MM.1S (cell line): ENCODE results near the gene JMJD6.
A peak's percentile ranks its signal among the peaks of the same experiment; 100 is the strongest.

ENCODE experiments used
- DNase-seq: peaks from one replicate; pipeline ENCODE4 v3.0.0-alpha.2; 2015
- H2AFZ ChIP-seq: fragments of 300-600 bp; sonication (generic); 2 replicates; pipeline ENCODE4 v1.6.0; 2016; ENCODE audit warnings: antibody characterized with exemption, low read length
- H3F3A ChIP-seq: fragments of 300-600 bp; sonication (generic); 2 replicates; pipeline ENCODE4 v1.6.1; 2016; ENCODE audit warnings: mild to moderate bottlenecking, antibody characterized with exemption, low read length, moderate library complexity, mixed read lengths; ENCODE audit not compliant: insufficient read depth
- H3K27ac ChIP-seq: fragments of 300-600 bp; sonication (generic); 2 replicates; pipeline ENCODE4 v1.5.1; 2016; ENCODE audit warnings: mild to moderate bottlenecking, low read length
- H3K27me3 ChIP-seq: fragments of 300-600 bp; sonication (generic); replicated peaks from 2 replicates; pipeline ENCODE4 v1.6.0; 2016; ENCODE audit warnings: low read length; ENCODE audit not compliant: insufficient read depth
- H3K36me3 ChIP-seq: fragments of 300-600 bp; sonication (generic); replicated peaks from 2 replicates; pipeline ENCODE4 v1.6.1; 2016; ENCODE audit warnings: mild to moderate bottlenecking, low read length, mixed read lengths; ENCODE audit not compliant: insufficient read depth
- H3K4me1 ChIP-seq: fragments of 300-600 bp; sonication (generic); 2 replicates; pipeline ENCODE4 v1.6.1; 2016; ENCODE audit warnings: low read length, mixed read lengths
- H3K4me2 ChIP-seq: fragments of 300-600 bp; sonication (generic); 2 replicates; pipeline ENCODE4 v1.6.0; 2016; ENCODE audit warnings: low read depth, low read length
- H3K4me3 ChIP-seq: fragments of 300-600 bp; sonication (generic); 2 replicates; pipeline ENCODE4 v1.5.1; 2016; ENCODE audit warnings: low read length, mixed read lengths
- H3K79me2 ChIP-seq: fragments of 300-600 bp; sonication (generic); 2 replicates; pipeline ENCODE4 v1.6.1; 2016; ENCODE audit warnings: mixed run types, low read length, mixed read lengths
- H3K9ac ChIP-seq: fragments of 300-600 bp; sonication (generic); 2 replicates; pipeline ENCODE4 v1.6.1; 2016; ENCODE audit warnings: low read length, mixed read lengths
- H3K9me2 ChIP-seq: fragments of 300-600 bp; sonication (generic); replicated peaks from 2 replicates; pipeline ENCODE4 v1.6.1; 2016; ENCODE audit warnings: mild to moderate bottlenecking, low read length, mixed read lengths; ENCODE audit not compliant: insufficient read depth
- H3K9me3 ChIP-seq: fragments of 300-600 bp; sonication (generic); replicated peaks from 2 replicates; pipeline ENCODE4 v1.6.1; 2016; ENCODE audit warnings: mild to moderate bottlenecking, low read length, mixed read lengths; ENCODE audit not compliant: insufficient read depth
- H4K20me1 ChIP-seq: fragments of 300-600 bp; sonication (generic); 2 replicates; pipeline ENCODE4 v1.6.1; 2016; ENCODE audit warnings: mild to moderate bottlenecking, low read length, moderate library complexity, mixed read lengths; ENCODE audit not compliant: insufficient read depth
- CTCF ChIP-seq: fragments of 300-600 bp; sonication (generic); IDR thresholded peaks from 2 replicates; pipeline ENCODE4 v1.5.1; 2016; ENCODE audit warnings: antibody characterized with exemption, low read length, mixed read lengths
- EZH2 ChIP-seq: fragments of 300-600 bp; sonication (generic); optimal IDR thresholded peaks from 2 replicates; pipeline ENCODE3; 2017; ENCODE audit warnings: low read depth, mild to moderate bottlenecking, antibody characterized with exemption, low read length, mixed read lengths
- EZH2phosphoT487 ChIP-seq: fragments of 300-600 bp; sonication (generic); IDR thresholded peaks from 2 replicates; pipeline ENCODE4 v1.6.1; 2018; ENCODE audit warnings: antibody characterized with exemption, low read length

JMJD6 gene

GRCh38 chr17:76697702-76698465 is 28.5 kb downstream of the JMJD6 start:
- H3K36me3 ChIP-seq: no peaks in the 10 kb centered on the region
- no peak for DNase-seq
- H3K9me2 ChIP-seq: no peaks in the 10 kb centered on the region
- H4K20me1 ChIP-seq: no peaks in the 10 kb centered on the region
- H3K27me3 ChIP-seq: no peaks in the 10 kb centered on the region; the same call in 1 of the 2 replicates
- no peaks in the 10 kb centered on the region for H3K9me3 ChIP-seq
- peaks cover 21% of the 10 kb centered on the region for H3F3A ChIP-seq
- no peak overlapping the region for H3K27ac ChIP-seq
- no peak overlapping the region for H3K9ac ChIP-seq
- H3K4me3 ChIP-seq: no peak overlapping the region
- H3K79me2 ChIP-seq: no peaks in the 10 kb centered on the region
- H3K4me1 ChIP-seq: peaks cover 11% of the 10 kb centered on the region
- H2AFZ ChIP-seq: no peak overlapping the region
- H3K4me2 ChIP-seq: no peak overlapping the region
- no peak for TF ChIP-seq EZH2phosphoT487

DNA sequence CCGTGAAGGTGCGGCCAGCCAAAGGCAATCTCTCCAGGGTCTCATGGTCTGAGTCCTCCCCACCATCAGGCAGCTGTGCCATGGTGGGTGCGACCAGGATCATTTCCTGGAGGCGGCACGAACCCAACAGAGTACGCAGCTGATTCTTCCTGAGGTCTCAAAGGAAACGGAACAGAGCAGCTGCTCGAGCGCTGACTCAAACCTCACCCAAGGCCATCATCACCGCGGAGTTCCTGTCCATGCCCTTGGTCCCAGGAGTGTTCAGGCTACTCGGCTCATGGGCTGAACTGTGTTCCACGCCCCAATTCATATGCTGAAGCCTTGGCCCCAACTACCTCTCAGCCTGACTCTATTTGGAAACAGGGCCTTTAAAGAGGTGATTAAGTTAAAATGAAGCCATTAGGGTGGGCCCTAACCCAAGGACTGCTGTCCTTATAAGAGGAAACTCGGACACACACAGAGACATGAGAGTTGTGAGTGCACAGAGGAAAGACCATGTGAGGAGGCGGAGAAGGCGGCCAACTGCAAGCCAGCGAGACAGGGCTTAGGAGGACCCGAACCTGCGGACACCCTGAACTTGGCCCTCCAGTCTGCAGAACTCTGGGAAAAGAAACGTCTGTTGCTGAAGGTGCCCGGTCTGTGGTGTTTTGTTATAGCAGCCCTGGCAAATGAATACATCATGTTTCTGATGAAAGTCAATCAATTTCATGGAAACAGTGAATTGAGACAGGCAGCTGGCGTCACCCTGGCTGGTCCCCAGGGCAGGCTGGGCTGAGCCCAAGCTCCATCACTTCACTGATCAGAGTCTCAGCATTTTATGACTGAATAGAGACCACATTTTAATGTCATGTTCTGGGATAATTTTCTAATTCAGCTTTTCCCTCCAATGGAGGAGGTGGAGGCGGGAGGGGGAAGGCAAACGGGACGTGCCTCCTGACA is 29.4 kb downstream of the JMJD6 start:
- H4K20me1 ChIP-seq: no peaks in the 10 kb centered on the region
- DNase-seq: no peak
- no peaks in the 10 kb centered on the region for H3K79me2 ChIP-seq
- peaks cover 21% of the 10 kb centered on the region for H3F3A ChIP-seq
- no peak overlapping the region for H3K4me3 ChIP-seq
- H3K27me3 ChIP-seq: no peaks in the 10 kb centered on the region; the same call in 1 of the 2 replicates
- H3K4me1 ChIP-seq: peaks cover 11% of the 10 kb centered on the region
- no peak overlapping the region for H2AFZ ChIP-seq
- H3K9me3 ChIP-seq: no peaks in the 10 kb centered on the region
- H3K9me2 ChIP-seq: no peaks in the 10 kb centered on the region
- no peak overlapping the region for H3K27ac ChIP-seq
- no peaks in the 10 kb centered on the region for H3K36me3 ChIP-seq
- no peak for TF ChIP-seq EZH2phosphoT487
- TF ChIP-seq EZH2: no peak
- TF ChIP-seq CTCF: no peak
- H3K9ac ChIP-seq: no peak overlapping the region
- no peak overlapping the region for H3K4me2 ChIP-seq

- Histone ChIP-seq H2AFZ (no peak overlapping the region), H3K4me1 (peaks cover 11% of the 10 kb centered on the region), H3K27ac (peak overlapping the region; percentile 1; the same call in 1 of the 2 replicates), H3K79me2 (no peaks in the 10 kb centered on the region), H3K9ac (no peak overlapping the region), H3K4me3 (peak overlapping the region; percentile 17; the same call in 1 of the 2 replicates), H3K9me2 (no peaks in the 10 kb centered on the region), H3K36me3 (no peaks in the 10 kb centered on the region), H3F3A (peaks cover 21% of the 10 kb centered on the region), H3K9me3 (no peaks in the 10 kb centered on the region), H3K27me3 (no peaks in the 10 kb centered on the region; the same call in 1 of the 2 replicates), H3K4me2 (peak overlapping the region; percentile 68; the same call in 1 of the 2 replicates), H4K20me1 (no peaks in the 10 kb centered on the region)
- peak; percentile 81 for DNase-seq
- TF ChIP-seq CTCF: no peak
- TF ChIP-seq EZH2: no peak
- no peak for TF ChIP-seq EZH2phosphoT487
These were observed 31.2 kb downstream of the JMJD6 start for GRCh38 chr17:76695059-76695831.
